ENCODE measurements around the gene SLC19A1.

The SLC19A1 gene

GRCh38 chr21:45509566-45510465 lies 32.4 kb downstream of the SLC19A1 start:
- WGBS, 2 experiments: 93 to 95% methylated on average over 61 of the region's 61 CpGs
- no peaks in the 10 kb centered on the region for H3K27me3 ChIP-seq (ENCODE audit: control insufficient read depth, insufficient read depth, low read length, poor library complexity, severe bottlenecking)
- H3K9me3 ChIP-seq (ENCODE audit: control insufficient read depth, low read length): no peaks in the 10 kb centered on the region
- H3K4me3 ChIP-seq (ENCODE audit: insufficient read depth, low read depth, low read length): no peak overlapping the region
- no peaks in the 10 kb centered on the region for H3K4me1 ChIP-seq (ENCODE audit: control insufficient read depth, insufficient read depth, low read length)
- no peaks in the 10 kb centered on the region for H3K36me3 ChIP-seq (ENCODE audit: control insufficient read depth, insufficient read depth, low read length)
- no peak overlapping the region for H3K27ac ChIP-seq (ENCODE audit: insufficient read depth, low read depth, low read length, poor library complexity, severe bottlenecking)

DNA sequence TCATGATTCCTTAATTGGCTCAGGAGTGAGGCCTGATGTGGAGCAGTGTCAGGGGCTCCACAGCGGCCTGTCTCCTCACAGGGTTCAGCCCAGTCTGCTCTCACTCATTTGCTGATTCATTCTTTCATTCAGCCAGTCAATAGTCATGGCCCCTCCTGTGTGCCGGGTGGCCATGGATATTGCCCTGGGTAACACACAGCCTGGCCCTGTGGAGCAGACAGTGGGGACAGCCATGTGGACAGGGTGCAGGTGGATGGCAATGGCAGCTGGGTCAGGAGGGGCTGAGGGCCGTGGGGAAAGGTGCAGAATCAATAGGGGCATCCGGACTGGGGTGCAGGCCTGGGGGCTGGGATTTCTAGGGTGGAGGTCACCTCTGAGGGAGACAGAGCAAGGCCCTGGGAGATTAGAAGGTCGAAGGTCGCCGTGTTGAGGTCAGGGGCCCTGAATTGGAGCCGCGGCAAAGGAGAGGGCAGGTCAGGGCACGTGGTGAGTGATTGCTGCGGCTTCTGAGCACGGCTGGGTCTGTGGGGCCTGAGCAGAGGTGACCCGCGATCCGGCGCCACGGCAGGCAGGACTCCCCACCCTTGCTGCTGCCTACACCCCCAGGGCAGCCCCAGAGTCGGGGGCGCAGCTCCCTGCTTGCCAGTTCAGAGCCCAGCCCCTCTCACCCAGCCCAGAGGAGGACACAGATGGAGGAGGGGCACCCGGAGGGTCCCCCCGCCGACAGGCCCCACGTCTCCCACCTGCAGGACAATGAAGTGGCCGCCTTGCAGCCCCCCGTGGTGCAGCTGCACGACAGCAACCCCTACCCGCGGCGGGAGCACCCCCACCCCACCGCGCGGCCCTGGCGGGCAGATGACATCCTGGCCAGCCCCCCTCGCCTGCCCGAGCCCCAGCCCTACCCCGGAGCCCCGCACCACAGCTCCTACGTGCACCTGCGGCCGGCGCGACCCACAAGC lies 33.4 kb downstream of the SLC19A1 start:
- no peaks in the 10 kb centered on the region for H3K9me3 ChIP-seq (ENCODE audit: control insufficient read depth, low read length)
- no peak overlapping the region for H3K27ac ChIP-seq (ENCODE audit: insufficient read depth, low read depth, low read length, poor library complexity, severe bottlenecking)
- H3K4me3 ChIP-seq (ENCODE audit: insufficient read depth, low read depth, low read length): no peak overlapping the region
- WGBS, 2 experiments: 86 to 88% methylated on average over 42 of the region's 42 CpGs
- no peaks in the 10 kb centered on the region for H3K36me3 ChIP-seq (ENCODE audit: control insufficient read depth, insufficient read depth, low read length)
- H3K27me3 ChIP-seq (ENCODE audit: control insufficient read depth, insufficient read depth, low read length, poor library complexity, severe bottlenecking): no peaks in the 10 kb centered on the region
- no peaks in the 10 kb centered on the region for H3K4me1 ChIP-seq (ENCODE audit: control insufficient read depth, insufficient read depth, low read length)

DNA sequence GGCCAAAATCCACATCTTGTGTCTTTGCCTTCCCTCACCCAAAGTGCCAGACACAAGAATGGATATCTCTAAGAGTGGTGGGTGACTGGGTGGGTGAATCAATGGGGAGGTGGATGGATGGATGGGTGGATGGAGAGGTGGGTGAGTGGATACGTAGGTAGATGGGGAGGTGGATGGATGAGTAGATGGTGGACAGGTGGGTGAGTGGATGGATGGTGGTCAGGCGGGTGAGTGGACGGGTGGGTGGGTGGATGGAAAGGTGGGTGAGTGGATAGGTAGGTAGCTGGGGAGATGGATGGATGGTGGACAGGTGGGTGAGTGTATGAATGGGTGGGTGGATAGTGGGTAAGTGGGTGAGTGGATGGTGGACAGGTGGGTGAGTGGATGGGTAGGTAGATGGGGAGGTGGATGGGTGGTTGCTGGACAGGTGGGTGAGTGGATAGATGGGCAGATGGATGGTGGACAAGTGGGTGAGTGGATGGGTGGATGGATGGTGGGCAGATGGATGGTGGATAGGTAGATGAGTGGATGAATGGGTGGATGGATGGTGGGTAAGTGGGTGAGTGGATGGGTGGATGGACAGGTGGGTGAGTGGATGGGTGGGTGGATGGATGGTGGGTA lies 34.2 kb downstream of the SLC19A1 start:
- Histone ChIP-seq H3K4me1 (ENCODE audit: control insufficient read depth, insufficient read depth, low read length) (no peaks in the 10 kb centered on the region), H3K36me3 (ENCODE audit: control insufficient read depth, insufficient read depth, low read length) (no peaks in the 10 kb centered on the region), H3K9me3 (ENCODE audit: control insufficient read depth, low read length) (no peaks in the 10 kb centered on the region), H3K27ac (ENCODE audit: insufficient read depth, low read depth, low read length, poor library complexity, severe bottlenecking) (no peak overlapping the region), H3K27me3 (ENCODE audit: control insufficient read depth, insufficient read depth, low read length, poor library complexity, severe bottlenecking) (no peaks in the 10 kb centered on the region), H3K4me3 (ENCODE audit: insufficient read depth, low read depth, low read length) (no peak overlapping the region)
- WGBS, 2 experiments: 96 to 97% methylated on average over 3 of the region's 3 CpGs

DNA sequence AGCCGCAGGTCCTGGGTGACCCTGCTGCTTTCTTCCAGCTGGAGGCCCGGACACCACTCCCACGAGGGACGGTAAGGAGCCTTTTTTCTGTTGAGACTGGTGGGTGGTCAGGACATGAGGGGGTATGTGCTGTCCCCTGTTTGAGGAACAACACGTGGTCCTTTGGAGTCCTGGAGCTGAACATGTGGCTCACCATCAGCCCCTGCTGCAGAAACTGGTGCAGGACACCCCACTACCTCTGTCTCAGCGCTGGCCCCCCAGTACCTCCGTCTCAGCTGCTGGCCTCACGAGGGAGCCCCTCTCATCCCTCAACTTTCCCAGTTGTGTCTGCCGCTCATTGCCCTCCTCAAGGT lies 34.7 kb downstream of the SLC19A1 start:
- Histone ChIP-seq H3K27ac (ENCODE audit: insufficient read depth, low read depth, low read length, poor library complexity, severe bottlenecking) (no peak overlapping the region), H3K4me1 (ENCODE audit: control insufficient read depth, insufficient read depth, low read length) (no peaks in the 10 kb centered on the region), H3K4me3 (ENCODE audit: insufficient read depth, low read depth, low read length) (no peak overlapping the region), H3K36me3 (ENCODE audit: control insufficient read depth, insufficient read depth, low read length) (no peaks in the 10 kb centered on the region), H3K9me3 (ENCODE audit: control insufficient read depth, low read length) (no peaks in the 10 kb centered on the region), H3K27me3 (ENCODE audit: control insufficient read depth, insufficient read depth, low read length, poor library complexity, severe bottlenecking) (no peaks in the 10 kb centered on the region)
- 93 to 95% methylated on average over 9 of the region's 9 CpGs for WGBS, 2 experiments

DNA sequence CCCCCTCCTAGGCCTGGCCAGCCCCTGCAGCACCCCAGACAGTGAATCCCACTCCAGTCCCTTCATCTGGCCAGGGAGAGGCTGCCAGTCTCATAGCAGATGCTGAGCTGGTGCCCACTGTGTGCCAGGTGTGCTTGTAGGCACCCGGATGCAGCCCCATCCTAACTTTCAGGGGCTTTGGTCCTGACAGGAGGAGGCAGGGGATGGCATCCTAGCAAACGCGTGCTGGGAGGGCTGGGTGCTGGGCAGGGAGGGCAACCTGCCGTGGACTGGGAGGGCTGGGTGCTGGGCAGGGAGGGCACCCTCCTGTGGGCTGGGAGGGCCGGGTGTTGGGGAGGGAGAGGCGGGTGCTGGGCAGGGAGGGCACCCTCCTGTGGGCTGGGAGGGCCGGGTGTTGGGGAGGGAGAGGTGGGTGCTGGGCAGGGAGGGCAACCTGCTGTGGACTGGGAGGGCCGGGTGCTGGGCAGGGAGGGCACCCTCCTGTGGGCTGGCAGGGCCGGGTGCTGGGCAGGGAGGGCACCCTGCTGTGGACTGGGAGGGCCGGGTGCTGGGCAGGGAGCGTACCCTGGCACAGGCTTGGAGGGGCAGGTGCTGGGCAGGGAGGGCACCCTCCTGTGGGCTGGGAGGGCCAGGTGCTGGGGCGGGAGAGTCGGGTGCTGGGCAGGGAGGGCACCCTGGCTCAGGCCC lies 35.3 kb downstream of the SLC19A1 start:
- no peaks in the 10 kb centered on the region for H3K4me1 ChIP-seq (ENCODE audit: control insufficient read depth, insufficient read depth, low read length)
- H3K36me3 ChIP-seq (ENCODE audit: control insufficient read depth, insufficient read depth, low read length): no peaks in the 10 kb centered on the region
- H3K27me3 ChIP-seq (ENCODE audit: control insufficient read depth, insufficient read depth, low read length, poor library complexity, severe bottlenecking): no peaks in the 10 kb centered on the region
- H3K4me3 ChIP-seq (ENCODE audit: insufficient read depth, low read depth, low read length): no peak overlapping the region
- WGBS, 2 experiments: 82 to 87% methylated on average over 13 of the region's 13 CpGs
- H3K9me3 ChIP-seq (ENCODE audit: control insufficient read depth, low read length): no peaks in the 10 kb centered on the region
- H3K27ac ChIP-seq (ENCODE audit: insufficient read depth, low read depth, low read length, poor library complexity, severe bottlenecking): no peak overlapping the region

GRCh38 chr21:45506241-45506817 lies 35.9 kb downstream of the SLC19A1 start:
- H3K36me3 ChIP-seq (ENCODE audit: control insufficient read depth, insufficient read depth, low read length): no peaks in the 10 kb centered on the region
- 87 to 88% methylated on average over 22 of the region's 22 CpGs for WGBS, 2 experiments
- H3K27me3 ChIP-seq (ENCODE audit: control insufficient read depth, insufficient read depth, low read length, poor library complexity, severe bottlenecking): no peaks in the 10 kb centered on the region
- H3K27ac ChIP-seq (ENCODE audit: insufficient read depth, low read depth, low read length, poor library complexity, severe bottlenecking): no peak overlapping the region
- no peaks in the 10 kb centered on the region for H3K9me3 ChIP-seq (ENCODE audit: control insufficient read depth, low read length)
- H3K4me1 ChIP-seq (ENCODE audit: control insufficient read depth, insufficient read depth, low read length): no peaks in the 10 kb centered on the region
- no peak overlapping the region for H3K4me3 ChIP-seq (ENCODE audit: insufficient read depth, low read depth, low read length)

- 91 to 93% methylated on average over 33 of the region's 33 CpGs for WGBS, 2 experiments
- Histone ChIP-seq H3K27me3 (ENCODE audit: control insufficient read depth, insufficient read depth, low read length, poor library complexity, severe bottlenecking) (no peaks in the 10 kb centered on the region), H3K36me3 (ENCODE audit: control insufficient read depth, insufficient read depth, low read length) (no peaks in the 10 kb centered on the region), H3K27ac (ENCODE audit: insufficient read depth, low read depth, low read length, poor library complexity, severe bottlenecking) (no peak overlapping the region), H3K9me3 (ENCODE audit: control insufficient read depth, low read length) (no peaks in the 10 kb centered on the region), H3K4me3 (ENCODE audit: insufficient read depth, low read depth, low read length) (no peak overlapping the region), H3K4me1 (ENCODE audit: control insufficient read depth, insufficient read depth, low read length) (no peaks in the 10 kb centered on the region)
These were observed 36.7 kb downstream of the SLC19A1 start for GRCh38 chr21:45505416-45506021.

DNA sequence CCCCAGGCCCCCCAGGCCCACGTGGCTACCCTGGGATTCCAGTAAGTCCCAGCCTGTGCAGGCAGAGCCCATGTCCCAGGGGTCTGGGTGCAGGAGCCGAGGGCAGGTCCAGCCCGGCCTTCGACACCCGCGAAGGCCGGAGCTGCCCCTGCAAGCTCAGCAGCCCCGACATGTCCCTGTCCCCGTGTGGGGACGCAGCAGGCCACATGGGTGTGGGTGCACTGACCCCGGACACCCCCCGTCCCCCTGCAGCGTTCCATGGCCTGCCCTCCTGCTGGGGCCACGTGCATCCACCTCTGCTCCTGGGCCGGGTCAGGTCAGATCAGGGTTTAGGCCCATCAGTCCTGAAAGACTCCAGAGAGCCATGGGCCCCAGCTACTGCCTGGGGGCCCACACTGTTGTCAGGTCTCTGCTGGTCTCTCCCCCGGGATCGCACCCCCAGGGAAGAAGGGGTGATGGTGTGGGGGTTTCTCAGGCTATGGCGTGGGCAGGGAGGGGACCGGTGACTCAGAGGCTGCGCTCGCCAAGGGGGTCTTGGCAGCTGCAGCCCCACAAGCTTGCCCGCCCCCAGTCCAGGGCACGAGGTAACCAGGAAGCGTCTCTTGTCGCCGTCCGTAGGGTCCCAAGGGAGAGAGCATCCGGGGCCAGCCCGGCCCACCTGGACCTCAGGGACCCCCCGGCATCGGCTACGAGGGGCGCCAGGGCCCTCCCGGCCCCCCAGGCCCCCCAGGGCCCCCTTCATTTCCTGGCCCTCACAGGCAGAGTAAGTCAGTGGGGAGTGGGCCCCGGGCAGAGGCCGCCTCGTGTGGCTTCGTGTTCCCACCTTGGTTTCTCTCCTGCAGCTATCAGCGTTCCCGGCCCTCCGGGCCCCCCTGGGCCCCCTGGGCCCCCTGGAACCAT lies 37.5 kb downstream of the SLC19A1 start:
- Histone ChIP-seq H3K9me3 (ENCODE audit: control insufficient read depth, low read length) (no peaks in the 10 kb centered on the region), H3K27me3 (ENCODE audit: control insufficient read depth, insufficient read depth, low read length, poor library complexity, severe bottlenecking) (no peaks in the 10 kb centered on the region), H3K27ac (ENCODE audit: insufficient read depth, low read depth, low read length, poor library complexity, severe bottlenecking) (no peak overlapping the region), H3K4me1 (ENCODE audit: control insufficient read depth, insufficient read depth, low read length) (no peaks in the 10 kb centered on the region), H3K4me3 (ENCODE audit: insufficient read depth, low read depth, low read length) (no peak overlapping the region), H3K36me3 (ENCODE audit: control insufficient read depth, insufficient read depth, low read length) (no peaks in the 10 kb centered on the region)
- 91 to 92% methylated on average over 41 of the region's 41 CpGs for WGBS, 2 experiments

Data from ectodermal cell (in vitro differentiated cells).